Activated CD4-positive, alpha-beta T cell treated with anti-CD3 and anti-CD28 coated beads for 24 hours (primary cell): Measurements from ENCODE around the gene PSMD1.
"Not testable (repeated sequence)": the region's sequence is repeated elsewhere in the genome, so short reads cannot be mapped to it uniquely, and the experiment has no call there.

Source experiments
- DNase-seq, 2 donors: peaks; one replicate each; pipeline ENCODE4 v3.0.0-alpha.2; 2020; ENCODE audit warnings: low read depth in 2 of 2

Gene PSMD1

DNA sequence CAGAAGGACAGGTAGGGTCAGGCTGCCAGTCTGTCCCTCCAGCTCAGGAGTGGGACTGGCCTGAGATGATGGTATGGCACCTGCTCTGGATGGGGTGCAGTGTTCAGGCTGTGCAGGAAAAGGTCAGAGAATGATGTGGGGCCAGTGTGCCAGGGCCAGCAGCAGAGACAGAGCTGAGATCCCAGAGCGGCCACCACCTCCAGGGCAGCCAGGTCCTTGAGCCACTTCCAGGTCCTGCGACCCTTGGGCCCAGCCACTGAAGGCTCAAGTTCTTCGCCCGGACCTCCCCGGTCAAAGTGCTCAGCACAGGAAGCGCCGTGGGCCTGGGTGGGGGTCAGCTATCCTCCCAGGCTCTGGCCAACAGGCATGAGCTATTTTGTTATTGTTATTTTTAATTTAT is 129.7 kb downstream of the PSMD1 start:
- DNase-seq = no peak

GRCh38 chr2:231187736-231188505 is 131.3 kb downstream of the PSMD1 start:
- DNase-seq = no peak

GRCh38 chr2:231188506-231189170 is 132.0 kb downstream of the PSMD1 start:
- no peak for DNase-seq

DNA sequence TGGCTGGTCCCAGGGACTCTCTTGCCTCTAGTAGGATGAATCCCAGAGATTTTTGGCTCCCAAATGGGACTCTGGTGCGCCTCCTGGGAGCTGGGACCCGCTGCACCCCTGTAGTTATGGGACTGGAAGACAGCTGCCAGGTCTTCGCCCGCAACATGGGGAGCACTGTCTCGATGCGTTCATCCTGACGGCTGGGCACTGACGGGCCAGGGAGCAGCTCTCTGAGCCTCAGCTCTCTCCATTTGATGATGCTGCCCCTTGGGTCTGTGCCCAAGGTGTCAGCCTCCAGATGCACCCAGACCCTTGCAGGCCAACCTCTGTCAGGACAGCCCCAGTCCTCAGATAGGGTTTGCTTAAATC is 132.5 kb downstream of the PSMD1 start:
- DNase-seq = no peak

GRCh38 chr2:231189571-231190495 is 133.2 kb downstream of the PSMD1 start:
- no peak for DNase-seq

DNA sequence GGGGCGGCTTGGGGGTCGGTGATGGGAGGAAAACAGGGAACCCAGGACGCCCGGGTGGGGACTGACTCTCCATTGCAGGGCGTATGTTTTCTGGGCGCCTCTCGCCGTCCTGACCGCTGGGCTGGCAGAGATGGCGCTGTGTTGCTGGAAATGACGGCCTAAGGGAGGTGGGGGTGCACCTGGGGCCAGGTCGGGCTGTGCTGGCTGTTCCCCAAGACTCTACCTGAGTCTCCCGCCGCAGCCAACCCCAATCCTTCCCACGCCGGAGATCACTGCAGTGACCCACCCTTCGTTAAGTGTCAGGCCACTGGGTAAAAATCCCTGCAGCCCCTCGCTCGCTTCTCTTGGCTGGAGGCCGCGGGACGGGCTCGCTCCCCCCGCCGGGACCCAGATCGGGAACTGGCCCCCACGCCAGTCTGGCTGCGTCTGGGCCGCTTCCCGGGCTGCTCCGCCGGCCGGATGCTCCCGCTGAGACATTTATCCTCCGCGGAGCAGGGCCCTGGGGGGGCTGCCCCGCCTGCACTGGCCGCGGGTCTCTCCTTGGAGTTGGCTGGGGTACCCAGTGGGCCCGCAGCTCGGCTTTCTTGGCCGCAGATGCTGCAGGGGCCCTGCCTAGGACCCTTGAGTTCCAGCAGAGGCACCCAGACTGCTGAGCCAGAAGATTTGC is 134.0 kb downstream of the PSMD1 start:
- no peak for DNase-seq

GRCh38 chr2:231191896-231192872 is 135.5 kb downstream of the PSMD1 start:
- no peak for DNase-seq

DNA sequence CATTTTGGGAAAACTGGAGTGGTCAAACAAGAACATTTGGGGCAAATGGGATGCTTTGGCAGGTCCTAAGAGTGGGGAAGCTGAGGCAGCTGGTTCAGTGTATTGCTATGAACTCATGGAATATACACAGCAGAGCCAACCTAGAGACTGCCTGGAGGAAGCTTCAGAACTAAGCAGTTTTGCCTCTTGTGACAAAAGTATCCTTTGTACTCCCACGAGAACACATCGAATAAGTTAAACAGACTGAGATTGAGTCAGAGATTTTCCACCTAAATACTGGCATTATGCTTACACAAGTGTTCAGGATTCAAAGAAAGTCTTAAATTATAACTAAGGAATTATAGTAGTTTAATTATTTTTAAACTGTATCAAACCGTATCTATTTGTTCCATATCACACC is 136.5 kb downstream of the PSMD1 start:
- DNase-seq = no peak

- DNase-seq = no peak
Measured at GRCh38 chr2:231196592-231196991, 139.9 kb downstream of the PSMD1 start.

DNA sequence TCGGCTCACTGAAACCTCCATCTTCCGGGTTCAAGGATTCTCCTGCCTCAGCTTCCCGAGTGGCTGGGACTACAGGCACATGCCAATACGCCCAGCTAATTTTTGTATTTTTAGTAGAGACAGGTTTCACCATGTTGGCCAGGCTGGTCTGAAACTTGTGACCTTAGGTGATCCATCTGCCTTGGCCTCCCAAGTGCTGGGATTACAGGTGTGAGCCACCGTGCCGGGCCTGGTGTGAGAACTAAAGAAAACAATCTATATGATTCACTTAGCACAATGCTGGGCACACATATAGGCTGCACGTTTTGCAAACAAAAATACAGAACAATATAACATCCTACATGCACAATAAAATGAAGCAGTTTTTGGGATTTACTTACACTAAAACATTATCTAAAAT is 140.5 kb downstream of the PSMD1 start:
- not testable (repeated sequence) for DNase-seq

GRCh38 chr2:231197706-231198290 is 141.1 kb downstream of the PSMD1 start:
- DNase-seq = no peak

DNA sequence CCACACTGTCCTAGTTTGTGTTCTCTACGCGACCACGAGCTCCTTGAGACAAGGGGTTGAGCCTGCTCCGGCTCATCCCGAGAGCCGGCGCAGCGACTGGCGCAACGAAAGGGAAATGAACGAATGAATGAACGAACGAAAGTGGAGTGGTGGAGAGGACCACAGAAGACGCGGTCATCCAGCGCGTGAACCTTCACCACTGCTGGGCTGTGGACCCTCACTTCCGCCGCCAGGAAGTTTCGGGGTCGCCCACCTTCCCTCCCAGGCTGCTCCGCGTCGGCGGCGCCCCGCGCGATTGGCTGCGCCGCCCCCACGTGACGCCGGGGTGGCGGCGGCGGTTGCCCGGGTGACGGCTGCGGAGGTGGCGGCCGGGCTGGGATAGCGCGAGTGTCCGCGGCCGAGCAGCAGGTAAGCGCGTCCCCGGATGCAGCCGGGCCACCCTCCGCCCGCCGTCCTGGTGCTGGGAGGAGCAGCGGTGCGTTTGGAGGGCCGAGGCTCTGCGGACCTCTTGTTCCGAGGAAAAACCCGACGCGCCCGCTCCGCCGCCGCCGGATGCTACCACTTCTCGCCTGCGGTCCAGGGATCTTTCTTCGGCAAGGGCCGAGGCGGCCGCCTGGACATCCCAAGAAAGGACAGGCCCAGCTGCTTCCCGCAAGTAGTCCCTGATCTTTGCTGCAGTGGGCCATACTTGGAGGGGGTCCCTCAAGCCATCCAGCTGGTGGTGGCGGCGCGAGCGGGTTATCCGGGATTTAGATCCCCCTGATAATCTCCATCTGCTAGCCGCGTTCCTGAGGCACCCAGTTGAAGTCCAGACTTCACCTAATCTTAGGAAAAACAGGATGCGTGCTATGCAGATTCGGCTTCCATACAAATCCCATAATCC is 141.9 kb downstream of the PSMD1 start, which contains the start of gene ARMC9:
Gene ARMC9, plus strand, starts transcription at position 341 of the 883 bp plus-strand sequence. CDS start 7,608 bp downstream, outside the sequence.
- peak; percentile 55 to 65 for DNase-seq

DNA sequence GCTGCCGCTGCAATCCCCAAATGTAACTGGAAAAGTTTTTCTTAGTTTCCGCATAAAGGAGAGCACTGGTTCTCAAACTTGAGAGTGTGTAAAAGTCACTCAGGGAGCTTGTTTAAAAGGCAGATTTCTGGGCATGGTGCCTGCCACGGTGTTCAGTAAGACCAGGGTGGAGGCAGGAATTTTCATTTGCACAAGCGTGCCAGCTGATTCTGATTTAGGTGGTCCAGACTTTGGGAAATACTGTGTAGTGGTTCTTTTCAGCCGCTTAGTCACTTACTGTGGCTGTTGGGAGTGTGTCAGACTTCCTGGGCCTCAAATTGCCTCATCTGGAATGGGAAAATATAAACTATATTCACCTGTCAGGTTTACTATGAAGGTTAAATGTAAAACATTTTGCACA is 142.6 kb downstream of the PSMD1 start:
- DNase-seq = no peak

GRCh38 chr2:231200805-231201474 is 144.3 kb downstream of the PSMD1 start:
- no peak for DNase-seq

DNA sequence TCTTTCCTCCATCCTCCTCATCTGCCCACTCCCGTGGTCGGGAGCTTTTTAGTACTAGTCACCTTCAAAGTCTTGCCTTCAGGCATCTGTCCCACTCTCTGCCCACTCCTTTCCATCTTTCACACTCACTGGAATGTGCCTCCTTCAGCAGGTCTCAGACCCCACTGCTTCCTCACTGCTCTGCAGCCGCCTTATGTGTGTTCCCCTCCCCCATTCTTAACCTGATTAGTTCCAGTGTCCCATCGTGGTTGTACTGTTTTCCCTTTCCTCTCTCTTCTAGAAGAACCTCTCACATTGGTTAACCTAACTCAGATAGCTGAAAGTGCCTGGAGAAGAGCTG is 144.8 kb downstream of the PSMD1 start:
- no peak for DNase-seq

GRCh38 chr2:231203087-231203486 is 146.4 kb downstream of the PSMD1 start:
- DNase-seq = no peak

- DNase-seq = no peak
Measured at GRCh38 chr2:231204146-231204545, 147.5 kb downstream of the PSMD1 start.

GRCh38 chr2:231204581-231204980 is 147.9 kb downstream of the PSMD1 start:
- no peak for DNase-seq

DNA sequence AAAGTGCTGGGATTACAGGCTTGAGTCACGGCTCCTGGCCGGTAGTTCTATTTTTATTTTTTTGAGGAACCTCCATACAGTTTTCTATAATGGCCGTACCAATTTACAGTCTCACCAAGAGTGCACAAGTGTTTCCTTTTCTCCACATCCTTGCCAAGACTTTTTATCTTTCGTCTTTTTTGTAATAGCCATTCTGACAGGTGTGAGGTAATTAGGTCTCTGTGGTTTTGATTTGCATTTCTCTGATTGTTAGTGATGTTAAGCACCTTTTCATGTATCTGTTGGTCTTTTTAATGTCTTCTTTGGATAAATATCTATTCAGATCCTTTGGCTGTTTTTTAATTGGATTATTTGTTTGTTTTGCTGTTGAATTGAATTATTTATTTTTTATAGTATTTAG is 151.1 kb downstream of the PSMD1 start:
- no peak for DNase-seq
